ENCODE measurements around the gene GPC5. TPM values are rescaled to one million over a fixed set of nuclear protein-coding genes. Genes with fewer than 3 reads are reported as not detected.

GPC5 gene
- total RNA-seq, 1 donor from 2014 or later = 0.99 TPM

DNA sequence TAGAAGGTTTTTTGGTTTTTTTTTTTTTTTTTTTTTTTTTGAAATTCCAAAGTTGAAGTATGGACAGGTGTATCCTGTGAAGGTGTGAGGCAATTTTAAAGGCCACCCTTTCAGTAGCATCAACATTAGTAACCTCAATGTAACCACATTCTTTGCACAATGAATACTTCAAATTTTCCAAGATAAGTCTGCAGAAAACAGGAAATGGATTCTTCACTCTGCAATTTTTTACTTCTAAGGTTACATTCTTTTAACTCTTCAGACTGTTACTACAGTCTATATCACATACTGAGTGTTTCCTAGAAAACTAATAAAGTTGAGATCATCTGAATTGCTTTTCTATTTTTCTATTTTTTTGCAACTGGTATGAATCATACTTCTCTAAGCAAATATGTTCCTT lies 1259.1 kb downstream of the GPC5 start:
- peaks cover 7% of the 10 kb centered on the region for H3K4me1 Mint-ChIP-seq (ENCODE audit: low read depth)

GRCh38 chr13:92658293-92658692 lies 1259.9 kb downstream of the GPC5 start:
- H3K27ac Mint-ChIP-seq (ENCODE audit: unreplicated experiment) = no peak overlapping the region
- no peak for DNase-seq (ENCODE audit: low spot score)
- peaks cover 15% of the 10 kb centered on the region for H3K27me3 Mint-ChIP-seq (ENCODE audit: low read depth)
- no peaks in the 10 kb centered on the region for H3K36me3 Mint-ChIP-seq (ENCODE audit: low read depth)
- H3K9me3 Mint-ChIP-seq (ENCODE audit: low read depth) = no peaks in the 10 kb centered on the region
- peaks cover 7% of the 10 kb centered on the region for H3K4me1 Mint-ChIP-seq (ENCODE audit: low read depth)
- TF ChIP-seq, protein P1, sequence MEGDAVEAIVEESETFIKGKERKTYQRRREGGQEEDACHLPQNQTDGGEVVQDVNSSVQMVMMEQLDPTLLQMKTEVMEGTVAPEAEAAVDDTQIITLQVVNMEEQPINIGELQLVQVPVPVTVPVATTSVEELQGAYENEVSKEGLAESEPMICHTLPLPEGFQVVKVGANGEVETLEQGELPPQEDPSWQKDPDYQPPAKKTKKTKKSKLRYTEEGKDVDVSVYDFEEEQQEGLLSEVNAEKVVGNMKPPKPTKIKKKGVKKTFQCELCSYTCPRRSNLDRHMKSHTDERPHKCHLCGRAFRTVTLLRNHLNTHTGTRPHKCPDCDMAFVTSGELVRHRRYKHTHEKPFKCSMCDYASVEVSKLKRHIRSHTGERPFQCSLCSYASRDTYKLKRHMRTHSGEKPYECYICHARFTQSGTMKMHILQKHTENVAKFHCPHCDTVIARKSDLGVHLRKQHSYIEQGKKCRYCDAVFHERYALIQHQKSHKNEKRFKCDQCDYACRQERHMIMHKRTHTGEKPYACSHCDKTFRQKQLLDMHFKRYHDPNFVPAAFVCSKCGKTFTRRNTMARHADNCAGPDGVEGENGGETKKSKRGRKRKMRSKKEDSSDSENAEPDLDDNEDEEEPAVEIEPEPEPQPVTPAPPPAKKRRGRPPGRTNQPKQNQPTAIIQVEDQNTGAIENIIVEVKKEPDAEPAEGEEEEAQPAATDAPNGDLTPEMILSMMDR (IDR thresholded peaks at IDR 0.05) = no peak
- H3K4me3 Mint-ChIP-seq (ENCODE audit: unreplicated experiment) = no peak overlapping the region

More for the DNA sequence above, 1259.1 kb downstream of the GPC5 start:
- H3K27ac Mint-ChIP-seq (ENCODE audit: unreplicated experiment) = no peak overlapping the region
- no peak for DNase-seq (ENCODE audit: low spot score)
- no peaks in the 10 kb centered on the region for H3K36me3 Mint-ChIP-seq (ENCODE audit: low read depth)
- H3K4me3 Mint-ChIP-seq (ENCODE audit: unreplicated experiment) = no peak overlapping the region
- TF ChIP-seq, protein P1 (IDR thresholded peaks at IDR 0.05) = no peak
- peaks cover 21% of the 10 kb centered on the region for H3K27me3 Mint-ChIP-seq (ENCODE audit: low read depth)
- H3K9me3 Mint-ChIP-seq (ENCODE audit: low read depth) = no peaks in the 10 kb centered on the region

- no peak for DNase-seq (ENCODE audit: low spot score)
- Mint-ChIP-seq H3K27me3 (ENCODE audit: low read depth) (peaks cover 8% of the 10 kb centered on the region), H3K27ac (ENCODE audit: unreplicated experiment) (no peak overlapping the region), H3K9me3 (ENCODE audit: low read depth) (no peaks in the 10 kb centered on the region), H3K36me3 (ENCODE audit: low read depth) (no peaks in the 10 kb centered on the region), H3K4me1 (ENCODE audit: low read depth) (peaks cover 7% of the 10 kb centered on the region), H3K4me3 (ENCODE audit: unreplicated experiment) (no peak overlapping the region)
- TF ChIP-seq, protein P1 (IDR thresholded peaks at IDR 0.05) = no peak
These were observed 1263.0 kb downstream of the GPC5 start for GRCh38 chr13:92661406-92661805.

DNA sequence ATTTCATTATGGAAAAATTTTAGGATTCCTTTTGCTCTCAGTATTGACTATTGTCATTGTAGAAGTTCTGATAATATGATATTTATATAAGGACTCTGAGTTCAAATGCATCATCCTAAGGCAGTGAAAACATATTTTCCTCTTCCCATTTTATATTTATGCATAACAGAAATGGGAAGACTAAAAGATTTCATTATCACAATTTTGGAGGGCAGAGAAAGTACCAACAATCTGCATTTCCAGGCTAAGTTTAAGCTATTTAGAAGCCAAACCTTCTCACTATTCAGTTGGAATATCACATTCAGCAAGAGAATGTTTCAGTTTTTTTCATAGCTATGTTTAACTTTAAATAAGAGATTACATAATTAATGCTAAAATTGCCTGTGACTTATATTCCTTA lies 1269.7 kb downstream of the GPC5 start:
- H3K4me3 Mint-ChIP-seq (ENCODE audit: unreplicated experiment) = no peak overlapping the region
- no peak for DNase-seq (ENCODE audit: low spot score)
- TF ChIP-seq, protein P1 (IDR thresholded peaks at IDR 0.05) = no peak
- H3K36me3 Mint-ChIP-seq (ENCODE audit: low read depth) = no peaks in the 10 kb centered on the region
- no peaks in the 10 kb centered on the region for H3K4me1 Mint-ChIP-seq (ENCODE audit: low read depth)
- no peak overlapping the region for H3K27ac Mint-ChIP-seq (ENCODE audit: unreplicated experiment)
- H3K27me3 Mint-ChIP-seq (ENCODE audit: low read depth) = peaks cover 23% of the 10 kb centered on the region
- no peaks in the 10 kb centered on the region for H3K9me3 Mint-ChIP-seq (ENCODE audit: low read depth)

DNA sequence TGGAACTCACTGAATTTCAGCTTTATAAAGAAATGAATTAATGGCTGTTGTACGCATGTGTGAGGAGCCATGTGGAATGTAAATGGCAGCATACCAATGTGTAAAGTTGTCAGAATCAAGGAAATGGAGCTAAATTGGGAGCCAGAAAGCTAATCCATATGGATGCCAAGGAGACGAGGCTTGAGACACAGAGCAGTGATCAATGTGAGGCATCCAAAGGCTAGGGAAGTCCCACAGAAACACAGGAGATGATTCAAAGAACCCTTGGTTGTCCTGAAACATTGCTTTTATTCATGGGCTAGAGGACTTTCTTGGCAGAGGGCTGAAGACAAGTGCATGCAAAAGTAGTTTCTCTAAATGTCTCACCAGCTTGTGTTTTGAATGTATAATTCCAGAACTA lies 1271.7 kb downstream of the GPC5 start:
- H3K4me3 Mint-ChIP-seq (ENCODE audit: unreplicated experiment) = no peak overlapping the region
- peaks cover 31% of the 10 kb centered on the region for H3K27me3 Mint-ChIP-seq (ENCODE audit: low read depth)
- no peaks in the 10 kb centered on the region for H3K4me1 Mint-ChIP-seq (ENCODE audit: low read depth)
- DNase-seq (ENCODE audit: low spot score) = no peak
- no peaks in the 10 kb centered on the region for H3K36me3 Mint-ChIP-seq (ENCODE audit: low read depth)
- H3K9me3 Mint-ChIP-seq (ENCODE audit: low read depth) = no peaks in the 10 kb centered on the region
- no peak overlapping the region for H3K27ac Mint-ChIP-seq (ENCODE audit: unreplicated experiment)
- TF ChIP-seq, protein P1 (IDR thresholded peaks at IDR 0.05) = no peak

All from chondrocyte (in vitro differentiated cells).